ENCODE measurements around the gene SMIM24. TPM values are rescaled to one million over a fixed set of nuclear protein-coding genes. Genes with fewer than 3 reads are reported as not detected.

Gene SMIM24
- total RNA-seq, 1 donor from 2014 or later = not detected

GRCh38 chr19:3518659-3519058 lies 38.3 kb upstream of the SMIM24 start:
- Histone ChIP-seq H3K36me3 (peaks cover 0 to 14% of the 10 kb centered on the region in 2 donors), H3K27me3 (no peaks in the 10 kb centered on the region), H3K27ac (no peak overlapping the region), H3K4me1 (peaks cover 75% of the 10 kb centered on the region), H3K9me3 (no peaks in the 10 kb centered on the region), H3K4me3 (no peak overlapping the region)
- TF ChIP-seq POLR2A (IDR thresholded peaks at IDR 0.05) (no peak), CTCF (IDR thresholded peaks at IDR 0.05) (no peak), POLR2AphosphoS5 (IDR thresholded peaks at IDR 0.05; ENCODE audit: insufficient read depth in 1 of 2, low read depth in 1 of 2) (no peak)
- DNase-seq (ENCODE audit: extremely low spot score in 2 of 2) = no peak
- intact Hi-C loops (cut with DNase I) = no loop called here

GRCh38 chr19:3518255-3518654 lies 37.9 kb upstream of the SMIM24 start:
- H3K4me3 ChIP-seq = no peak overlapping the region
- TF ChIP-seq CTCF (IDR thresholded peaks at IDR 0.05) (no peak), POLR2AphosphoS5 (IDR thresholded peaks at IDR 0.05; ENCODE audit: insufficient read depth in 1 of 2, low read depth in 1 of 2) (no peak), POLR2A (IDR thresholded peaks at IDR 0.05) (no peak)
- no peak overlapping the region for H3K27ac ChIP-seq
- peaks cover 0 to 10% of the 10 kb centered on the region in 2 donors for H3K36me3 ChIP-seq
- peaks cover 79% of the 10 kb centered on the region for H3K4me1 ChIP-seq
- no peak for DNase-seq (ENCODE audit: extremely low spot score in 2 of 2)
- no peaks in the 10 kb centered on the region for H3K27me3 ChIP-seq
- intact Hi-C loops (cut with DNase I) = no loop called here
- no peaks in the 10 kb centered on the region for H3K9me3 ChIP-seq

- TF ChIP-seq POLR2AphosphoS5 (IDR thresholded peaks at IDR 0.05; ENCODE audit: insufficient read depth in 1 of 2, low read depth in 1 of 2) = no peak
- no peak for TF ChIP-seq CTCF (IDR thresholded peaks at IDR 0.05)
- no peak for TF ChIP-seq POLR2A (IDR thresholded peaks at IDR 0.05)
- Histone ChIP-seq H3K4me3 (no peak overlapping the region), H3K27ac (no peak overlapping the region), H3K27me3 (no peaks in the 10 kb centered on the region), H3K4me1 (peaks cover 81% of the 10 kb centered on the region), H3K9me3 (no peaks in the 10 kb centered on the region), H3K36me3 (peaks cover 0 to 4% of the 10 kb centered on the region in 2 donors)
- DNase-seq (ENCODE audit: extremely low spot score in 2 of 2) = no peak
- intact Hi-C loops (cut with DNase I) = no loop called here
Observed at GRCh38 chr19:3517638-3518037, 37.3 kb upstream of the SMIM24 start.

- peaks cover 81% of the 10 kb centered on the region for H3K4me1 ChIP-seq
Observed at GRCh38 chr19:3516675-3517207, 36.4 kb upstream of the SMIM24 start.

More at GRCh38 chr19:3516675-3517207, 36.4 kb upstream of the SMIM24 start:
- no peak for TF ChIP-seq POLR2AphosphoS5 (IDR thresholded peaks at IDR 0.05; ENCODE audit: insufficient read depth in 1 of 2, low read depth in 1 of 2)
- no peak for TF ChIP-seq POLR2A (IDR thresholded peaks at IDR 0.05)
- TF ChIP-seq CTCF (IDR thresholded peaks at IDR 0.05) = no peak
- intact Hi-C loops (cut with DNase I) = no loop called here
- Histone ChIP-seq H3K36me3 (peaks cover 0 to 4% of the 10 kb centered on the region in 2 donors), H3K27ac (no peak overlapping the region), H3K4me3 (no peak overlapping the region), H3K9me3 (no peaks in the 10 kb centered on the region), H3K27me3 (no peaks in the 10 kb centered on the region)
- DNase-seq (ENCODE audit: extremely low spot score in 2 of 2) = no peak

All from vagina (tissue), 2 donors.